ENCODE measurements around the gene RHBDL1.

The RHBDL1 gene

GRCh38 chr16:658679-659571 lies 16.5 kb upstream of the RHBDL1 start:
- FAIRE-seq, result no peak

GRCh38 chr16:659618-660017 lies 15.9 kb upstream of the RHBDL1 start:
- FAIRE-seq, result no peak

- no peak for FAIRE-seq
Observed at GRCh38 chr16:660132-660458, 15.4 kb upstream of the RHBDL1 start.

- FAIRE-seq, result no peak
Observed at GRCh38 chr16:660459-661183, 14.8 kb upstream of the RHBDL1 start.

- FAIRE-seq, result no peak
Observed at GRCh38 chr16:661184-661821, 14.2 kb upstream of the RHBDL1 start.

- no peak for FAIRE-seq
Observed at GRCh38 chr16:662095-662494, 13.4 kb upstream of the RHBDL1 start.

GRCh38 chr16:662597-662996 lies 12.9 kb upstream of the RHBDL1 start:
- FAIRE-seq, result no peak

GRCh38 chr16:666572-666971 lies 8.9 kb upstream of the RHBDL1 start:
- FAIRE-seq, result no peak

GRCh38 chr16:667113-667779 lies 8.2 kb upstream of the RHBDL1 start:
- no peak for FAIRE-seq

- no peak for FAIRE-seq
Observed at GRCh38 chr16:667780-668518, 7.5 kb upstream of the RHBDL1 start, which contains the start of gene RHOT2. RHOT2 (plus strand) TSS chr16:668132; CDS start chr16:668200, 68 bp downstream.

GRCh38 chr16:668519-669171 lies 6.8 kb upstream of the RHBDL1 start:
- FAIRE-seq, result no peak

- FAIRE-seq, result no peak
Observed at GRCh38 chr16:669666-670065, 5.8 kb upstream of the RHBDL1 start.

- FAIRE-seq, result no peak
Observed at GRCh38 chr16:670485-671352, 4.8 kb upstream of the RHBDL1 start.

GRCh38 chr16:671353-672131 lies 3.9 kb upstream of the RHBDL1 start:
- no peak for FAIRE-seq

- FAIRE-seq, result no peak
Observed at GRCh38 chr16:672371-672770, 3.1 kb upstream of the RHBDL1 start.

GRCh38 chr16:672851-673250 lies 2.6 kb upstream of the RHBDL1 start:
- no peak for FAIRE-seq

GRCh38 chr16:673399-673991 lies 2.0 kb upstream of the RHBDL1 start:
- FAIRE-seq, result no peak

GRCh38 chr16:674214-674881 lies 1.1 kb upstream of the RHBDL1 start:
- no peak for FAIRE-seq

Measured in TTC549 (cell line).